Activated CD4-positive, alpha-beta T cell treated with anti-CD3 and anti-CD28 coated beads, Interleukin-10, Interleukin-2, amounts not matched to agents 100 ng/mL and 50 ng/mL, durations not matched to agents 16 hours and 8 hours (primary cell): ENCODE measurements around the gene H2BK1.

Experiments
- DNase-seq: peaks from one replicate; pipeline ENCODE4 v3.0.0-alpha.2; 2020

Gene H2BK1

DNA sequence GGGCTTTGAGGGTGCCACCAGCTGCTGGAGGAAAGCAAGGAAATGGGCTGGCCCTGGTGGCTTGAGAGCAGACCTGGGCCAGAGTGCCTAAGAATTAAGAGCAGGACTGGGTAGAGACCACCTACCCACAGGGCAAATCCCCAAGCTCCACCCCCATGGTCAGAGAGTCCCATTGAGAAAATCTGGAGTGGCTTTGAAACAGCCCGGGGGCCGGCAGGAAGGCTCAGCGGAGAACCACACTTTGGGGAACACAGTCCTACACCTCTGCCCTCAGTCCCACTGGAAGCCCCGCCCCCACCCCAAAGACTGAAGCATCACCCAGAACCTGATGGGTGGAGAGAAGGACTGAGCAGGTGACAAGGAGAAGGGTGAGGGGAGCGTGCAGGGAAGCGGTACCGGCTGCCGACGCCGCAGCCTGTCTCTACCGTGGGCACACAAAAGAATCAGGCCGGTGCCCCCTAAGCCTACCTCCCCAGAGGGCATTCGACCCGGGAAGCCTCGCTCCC lies 34.6 kb upstream of the H2BK1 start:
- DNase-seq = no peak

DNA sequence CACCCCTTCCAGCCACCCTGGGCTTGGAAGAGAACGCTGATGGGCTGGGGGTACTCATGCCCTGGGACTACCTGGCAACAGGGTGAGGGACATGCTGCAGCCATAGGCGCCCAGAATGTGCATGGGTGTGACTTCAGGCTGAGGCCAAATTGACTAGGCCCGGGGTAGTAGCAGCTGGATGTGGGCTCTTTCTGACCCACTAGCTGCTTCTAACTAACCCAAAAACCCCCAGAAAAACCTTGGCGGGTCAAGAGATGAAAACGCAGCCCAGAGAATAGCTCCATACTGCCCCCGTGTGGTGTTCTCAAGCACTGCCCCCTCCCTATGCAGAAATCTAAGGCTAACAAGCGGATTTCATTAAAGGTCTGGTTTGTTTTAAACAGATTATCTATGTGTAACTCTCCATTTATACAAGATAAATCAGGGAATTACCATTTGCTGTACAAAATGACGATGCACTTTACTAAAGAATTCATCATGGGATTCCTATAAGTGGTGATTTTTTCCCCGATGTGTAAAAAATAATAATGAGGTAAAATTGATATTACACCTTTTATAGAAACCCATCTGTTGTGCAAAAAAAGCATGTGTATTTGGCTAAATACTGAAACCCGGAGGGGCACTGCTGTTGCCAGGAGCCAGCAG lies 34.0 kb upstream of the H2BK1 start:
- peak; percentile 70 for DNase-seq

DNA sequence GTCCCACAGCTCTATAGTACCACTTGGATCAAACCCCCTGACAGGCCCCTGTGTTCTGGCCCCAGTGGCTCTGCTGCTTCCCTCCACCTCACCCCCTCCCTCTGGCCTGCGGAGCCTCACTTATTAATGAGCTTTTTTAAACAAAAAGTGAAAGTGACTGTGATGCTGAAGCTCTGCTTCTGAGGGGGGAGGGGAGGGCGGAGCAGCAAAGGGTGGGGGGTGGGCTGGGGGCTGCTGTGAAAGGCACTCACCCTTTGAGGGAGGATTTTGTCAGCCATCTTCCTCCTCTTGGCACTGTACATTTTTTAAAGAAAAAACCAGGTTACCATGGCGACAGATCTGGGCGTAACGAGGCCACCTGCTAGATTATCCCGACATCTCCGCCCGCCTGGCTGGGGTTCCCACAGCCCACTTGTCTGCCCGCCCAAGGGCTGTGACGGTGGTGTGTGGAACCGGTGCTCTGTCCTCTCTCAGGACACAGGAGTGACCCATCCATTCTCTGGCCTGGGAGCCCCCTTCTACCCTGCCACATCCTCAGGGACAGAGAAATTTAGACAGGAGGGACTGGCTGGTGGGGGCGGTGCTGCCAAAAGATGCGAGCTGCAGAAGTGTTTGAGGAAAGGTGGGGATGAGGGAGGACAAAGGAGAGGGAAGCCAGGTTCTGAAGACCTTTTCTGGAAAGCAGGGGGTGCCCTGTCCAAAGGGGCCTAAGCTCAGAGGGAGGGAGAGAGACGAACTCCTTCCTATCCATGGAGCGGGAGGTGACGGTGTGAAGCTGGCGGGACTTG lies 33.3 kb upstream of the H2BK1 start:
- DNase-seq = peak; percentile 45

DNA sequence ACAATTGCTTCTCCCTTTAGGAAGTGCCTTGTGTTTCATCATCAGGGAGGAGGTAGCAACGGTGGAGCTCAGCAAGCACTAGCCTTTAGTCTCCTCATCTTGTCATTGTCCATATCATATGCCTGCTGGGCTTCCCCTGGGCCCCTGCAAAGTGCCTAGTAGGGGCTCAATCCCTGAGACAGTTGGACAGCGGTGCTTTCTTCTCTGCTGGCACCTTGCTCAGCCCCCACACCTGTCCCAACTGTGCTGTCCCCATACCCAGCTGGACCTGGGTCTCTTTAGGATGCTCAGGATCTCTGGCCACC lies 32.7 kb upstream of the H2BK1 start:
- no peak for DNase-seq

DNA sequence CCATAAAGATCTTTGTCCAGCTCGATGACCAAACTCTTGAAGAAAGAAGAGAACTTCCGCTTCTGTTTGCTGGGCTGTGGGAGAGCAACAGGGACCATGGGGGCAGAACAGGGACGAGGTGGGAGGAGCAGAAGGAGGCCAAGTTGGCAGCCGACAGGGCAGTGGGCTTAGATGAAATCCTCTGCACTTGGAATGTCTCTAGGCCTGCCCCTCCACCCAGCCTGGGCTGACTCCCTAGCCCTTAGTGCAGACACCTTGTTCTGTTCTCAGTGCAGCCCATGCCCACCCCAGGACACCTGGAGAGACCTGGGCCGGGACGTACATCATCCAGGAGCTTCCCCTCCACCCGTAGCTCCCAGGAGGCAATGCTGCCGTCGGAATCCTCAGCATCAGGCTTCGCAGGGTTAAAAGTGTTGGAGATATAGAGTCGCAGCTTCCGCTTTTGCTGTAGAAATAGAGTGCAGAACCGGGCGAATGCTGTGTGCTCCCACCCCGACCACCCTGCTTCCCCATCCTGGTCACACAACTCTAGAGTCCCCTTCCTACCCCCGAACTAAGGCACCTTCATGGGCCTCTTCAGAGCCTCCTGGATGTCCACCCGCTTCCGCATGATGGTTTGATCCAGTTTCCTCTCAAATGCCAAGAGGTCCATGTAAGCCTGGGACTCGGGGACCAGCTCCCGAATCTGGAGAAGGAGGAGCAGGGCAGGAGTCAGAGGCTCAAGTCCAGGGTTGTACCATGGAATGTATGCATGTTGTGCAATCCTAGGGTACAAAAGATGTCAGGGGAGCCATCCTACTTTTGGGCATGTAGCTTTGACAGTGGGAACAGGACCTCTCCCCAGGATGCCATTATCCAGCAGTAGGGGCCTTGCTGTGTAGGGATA lies 32.1 kb upstream of the H2BK1 start:
- no peak for DNase-seq

DNA sequence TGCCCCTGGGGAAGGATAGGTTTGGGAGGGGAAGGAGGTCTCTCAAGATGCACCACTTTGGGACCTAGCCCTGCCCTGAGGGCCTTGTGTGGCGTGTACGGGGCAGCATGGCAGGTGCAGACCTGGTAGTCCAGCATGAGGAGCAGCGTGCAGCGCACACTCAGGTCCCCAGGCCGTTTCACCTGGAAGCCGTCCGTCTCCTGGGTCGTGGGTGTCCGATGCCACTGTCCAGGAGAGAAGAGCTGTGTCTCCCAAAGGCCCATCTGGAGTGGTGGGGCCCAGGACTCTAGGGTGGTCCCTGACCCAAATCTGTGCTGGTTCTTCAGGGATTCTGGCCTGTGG lies 31.4 kb upstream of the H2BK1 start:
- DNase-seq = no peak

DNA sequence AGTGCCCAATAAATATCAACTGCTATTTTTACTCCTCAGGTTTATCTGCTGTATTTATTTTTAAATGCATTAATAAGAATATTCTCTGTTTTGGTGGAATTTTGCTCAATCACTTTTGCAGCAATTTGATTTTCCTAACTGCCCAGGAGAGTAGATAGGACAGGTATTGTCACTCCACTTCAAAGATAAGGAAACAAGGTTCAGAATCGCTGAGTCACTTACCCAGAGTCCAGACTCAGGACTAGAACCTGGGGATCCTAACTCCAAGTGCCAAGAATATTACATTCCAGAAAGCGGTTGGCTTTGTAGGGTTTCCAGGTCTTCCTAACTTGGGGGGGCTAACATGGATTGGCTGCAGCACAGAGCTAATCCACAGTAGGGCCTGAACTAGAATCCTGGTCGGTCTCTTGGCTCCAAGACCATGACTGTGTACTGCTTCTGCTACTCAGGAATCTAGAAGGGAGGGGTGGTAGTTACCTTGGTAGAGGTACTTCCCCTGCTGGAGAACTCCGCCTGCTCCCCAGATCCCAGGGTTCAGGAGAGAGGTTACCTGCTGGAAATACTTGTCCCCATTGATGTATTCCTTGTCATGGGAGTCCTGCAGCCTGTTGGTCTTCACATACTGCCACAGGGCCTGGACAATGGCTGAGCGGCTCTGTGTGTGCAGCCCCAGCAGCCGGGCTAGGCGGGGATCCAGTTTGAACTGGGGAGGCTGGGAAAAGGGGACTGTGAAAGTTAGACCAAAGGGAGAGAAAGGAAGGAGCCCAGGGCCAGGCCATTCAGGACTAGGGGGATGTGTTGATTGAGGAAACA lies 30.9 kb upstream of the H2BK1 start:
- DNase-seq = no peak

DNA sequence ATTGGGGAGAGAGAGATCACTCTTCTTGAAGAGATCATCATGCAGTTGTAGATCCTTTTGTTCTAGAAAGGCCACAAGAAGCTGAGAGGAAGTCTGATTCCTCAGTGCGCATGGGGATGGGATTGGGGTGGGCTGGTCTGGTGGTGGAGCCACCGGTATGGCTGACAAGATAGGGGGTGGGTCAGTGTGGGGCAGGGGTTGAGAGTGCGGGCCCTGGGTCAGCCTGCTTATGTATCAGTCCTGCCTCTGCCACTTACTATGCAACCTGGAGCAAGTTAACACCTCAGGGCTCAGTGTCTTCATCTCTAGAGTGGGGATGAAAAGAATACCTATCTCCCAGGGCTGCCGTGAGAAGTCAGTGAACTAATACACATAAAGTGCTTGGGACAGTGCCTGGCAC lies 30.2 kb upstream of the H2BK1 start:
- no peak for DNase-seq

DNA sequence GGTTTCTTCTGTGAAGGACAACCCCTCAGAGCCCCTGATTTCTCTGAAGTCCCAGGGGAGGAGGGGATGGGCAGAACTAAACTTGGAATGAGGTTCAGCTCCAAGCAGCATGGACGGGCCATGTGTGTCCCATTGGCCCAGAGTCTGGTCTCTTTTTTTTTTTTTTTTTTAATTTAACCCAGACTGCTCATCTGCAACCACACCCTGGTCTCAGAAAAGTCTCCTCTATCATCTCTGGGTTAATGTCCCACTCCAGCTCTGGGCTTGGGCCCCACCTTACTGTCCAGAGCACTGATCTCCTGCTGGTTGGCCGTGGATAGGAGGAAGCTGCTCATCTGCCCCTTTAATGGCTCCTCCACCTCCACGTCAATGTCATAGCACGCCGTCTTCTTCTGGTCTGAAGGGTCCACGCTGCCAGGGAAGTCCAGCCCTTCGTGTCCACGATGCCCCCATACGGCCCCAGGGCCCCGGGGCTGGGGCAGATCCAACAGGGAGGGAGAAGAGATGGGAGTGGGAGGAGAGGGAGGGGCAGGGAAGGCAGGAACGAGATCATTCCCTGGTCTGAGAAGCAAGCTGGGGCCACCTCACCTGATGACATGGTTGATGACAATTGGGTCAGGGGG lies 29.7 kb upstream of the H2BK1 start:
- no peak for DNase-seq

DNA sequence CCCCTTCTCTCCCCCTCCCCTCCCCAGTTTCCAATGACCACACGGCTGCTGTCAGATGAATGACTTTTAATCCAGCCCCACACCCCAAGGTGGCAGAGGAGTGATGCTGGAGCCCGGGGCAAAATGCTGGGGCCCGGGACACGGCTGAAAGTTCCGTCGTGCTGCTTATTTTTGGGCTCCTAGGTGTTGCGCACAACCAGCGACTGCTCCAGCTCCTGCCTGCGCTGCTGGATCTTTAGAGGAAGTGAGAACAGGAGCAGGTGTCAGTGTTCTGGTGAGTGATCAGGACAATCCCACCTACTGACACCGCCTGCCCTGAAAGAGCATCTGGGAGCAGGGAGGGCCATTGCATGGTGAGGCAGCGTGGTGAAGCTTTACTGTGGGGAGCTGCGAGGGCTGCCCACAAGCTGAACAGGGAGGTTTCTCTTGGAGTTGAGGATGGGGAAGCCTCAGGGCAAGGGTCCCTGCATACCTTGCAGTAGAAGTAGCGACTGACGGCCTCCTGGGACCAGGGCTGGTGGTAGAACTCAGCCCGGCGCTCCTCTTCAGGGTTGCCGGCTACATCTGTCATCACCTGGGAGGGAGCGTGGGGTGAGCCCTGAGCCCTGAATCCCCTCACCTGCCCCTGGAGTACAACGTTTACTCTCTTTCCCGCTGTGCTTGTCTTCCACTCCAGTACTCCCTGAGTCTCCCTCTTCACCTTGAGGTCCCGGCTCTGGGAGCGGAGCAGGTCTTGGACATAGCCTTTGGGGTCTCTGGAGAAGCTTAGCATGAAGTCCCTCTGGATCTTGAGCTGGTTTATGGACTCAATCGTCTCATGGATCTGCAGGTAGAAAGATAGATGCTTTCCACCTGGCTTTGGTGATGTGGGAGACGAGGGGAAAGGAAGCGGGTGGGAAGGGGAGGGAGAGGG lies 28.9 kb upstream of the H2BK1 start:
- no peak for DNase-seq

DNA sequence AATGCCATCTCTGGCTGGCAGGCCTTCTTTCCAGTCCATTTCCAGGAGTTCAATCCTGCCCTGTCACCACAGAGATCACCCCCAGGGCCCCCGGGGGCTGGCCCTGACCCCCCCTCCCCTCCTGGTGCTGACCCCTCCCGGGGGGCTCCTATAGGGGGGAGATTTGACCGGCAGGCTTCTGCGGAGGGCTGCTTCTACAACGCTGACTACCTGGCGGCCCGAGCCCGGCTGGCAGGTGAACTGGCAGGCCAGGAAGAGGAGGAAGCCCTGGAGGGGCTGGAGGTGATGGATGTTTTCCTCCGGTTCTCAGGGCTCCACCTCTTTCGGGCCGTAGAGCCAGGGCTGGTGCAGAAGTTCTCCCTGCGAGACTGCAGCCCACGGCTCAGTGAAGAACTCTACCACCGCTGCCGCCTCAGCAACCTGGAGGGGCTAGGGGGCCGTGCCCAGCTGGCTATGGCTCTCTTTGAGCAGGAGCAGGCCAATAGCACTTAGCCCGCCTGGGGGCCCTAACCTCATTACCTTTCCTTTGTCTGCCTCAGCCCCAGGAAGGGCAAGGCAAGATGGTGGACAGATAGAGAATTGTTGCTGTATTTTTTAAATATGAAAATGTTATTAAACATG lies 28.0 kb upstream of the H2BK1 start:
- no peak for DNase-seq

DNA sequence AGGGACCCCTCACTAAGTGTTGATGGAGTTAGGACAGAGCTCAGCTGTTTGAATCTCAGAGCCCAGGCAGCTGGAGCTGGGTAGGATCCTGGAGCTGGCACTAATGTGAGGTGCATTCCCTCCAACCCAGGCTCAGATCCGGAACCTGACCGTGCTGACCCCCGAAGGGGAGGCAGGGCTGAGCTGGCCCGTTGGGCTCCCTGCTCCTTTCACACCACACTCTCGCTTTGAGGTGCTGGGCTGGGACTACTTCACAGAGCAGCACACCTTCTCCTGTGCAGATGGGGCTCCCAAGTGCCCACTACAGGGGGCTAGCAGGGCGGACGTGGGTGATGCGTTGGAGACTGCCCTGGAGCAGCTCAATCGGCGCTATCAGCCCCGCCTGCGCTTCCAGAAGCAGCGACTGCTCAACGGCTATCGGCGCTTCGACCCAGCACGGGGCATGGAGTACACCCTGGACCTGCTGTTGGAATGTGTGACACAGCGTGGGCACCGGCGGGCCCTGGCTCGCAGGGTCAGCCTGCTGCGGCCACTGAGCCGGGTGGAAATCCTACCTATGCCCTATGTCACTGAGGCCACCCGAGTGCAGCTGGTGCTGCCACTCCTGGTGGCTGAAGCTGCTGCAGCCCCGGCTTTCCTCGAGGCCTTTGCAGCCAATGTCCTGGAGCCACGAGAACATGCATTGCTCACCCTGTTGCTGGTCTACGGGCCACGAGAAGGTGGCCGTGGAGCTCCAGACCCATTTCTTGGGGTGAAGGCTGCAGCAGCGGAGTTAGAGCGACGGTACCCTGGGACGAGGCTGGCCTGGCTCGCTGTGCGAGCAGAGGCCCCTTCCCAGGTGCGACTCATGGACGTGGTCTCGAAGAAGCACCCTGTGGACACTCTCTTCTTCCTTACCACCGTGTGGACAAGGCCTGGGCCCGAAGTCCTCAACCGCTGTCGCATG lies 27.2 kb upstream of the H2BK1 start:
- DNase-seq = no peak

DNA sequence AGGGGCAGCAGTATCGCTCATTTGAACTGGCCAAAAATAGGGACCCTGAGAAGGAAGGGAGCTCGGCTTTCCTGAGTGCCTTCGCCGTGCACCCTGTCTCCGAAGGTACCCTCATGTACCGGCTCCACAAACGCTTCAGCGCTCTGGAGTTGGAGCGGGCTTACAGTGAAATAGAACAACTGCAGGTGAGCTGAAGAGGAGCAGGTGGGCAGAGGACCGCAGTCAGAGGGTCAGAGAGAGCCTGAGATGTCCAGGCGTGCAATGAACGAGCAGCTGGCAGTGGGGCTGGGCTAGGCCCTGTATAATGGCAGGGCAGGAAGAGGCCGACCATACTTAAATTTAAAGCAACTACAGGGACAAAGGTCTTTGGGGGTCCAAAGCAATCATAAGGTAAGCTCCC lies 26.1 kb upstream of the H2BK1 start:
- DNase-seq = no peak

DNA sequence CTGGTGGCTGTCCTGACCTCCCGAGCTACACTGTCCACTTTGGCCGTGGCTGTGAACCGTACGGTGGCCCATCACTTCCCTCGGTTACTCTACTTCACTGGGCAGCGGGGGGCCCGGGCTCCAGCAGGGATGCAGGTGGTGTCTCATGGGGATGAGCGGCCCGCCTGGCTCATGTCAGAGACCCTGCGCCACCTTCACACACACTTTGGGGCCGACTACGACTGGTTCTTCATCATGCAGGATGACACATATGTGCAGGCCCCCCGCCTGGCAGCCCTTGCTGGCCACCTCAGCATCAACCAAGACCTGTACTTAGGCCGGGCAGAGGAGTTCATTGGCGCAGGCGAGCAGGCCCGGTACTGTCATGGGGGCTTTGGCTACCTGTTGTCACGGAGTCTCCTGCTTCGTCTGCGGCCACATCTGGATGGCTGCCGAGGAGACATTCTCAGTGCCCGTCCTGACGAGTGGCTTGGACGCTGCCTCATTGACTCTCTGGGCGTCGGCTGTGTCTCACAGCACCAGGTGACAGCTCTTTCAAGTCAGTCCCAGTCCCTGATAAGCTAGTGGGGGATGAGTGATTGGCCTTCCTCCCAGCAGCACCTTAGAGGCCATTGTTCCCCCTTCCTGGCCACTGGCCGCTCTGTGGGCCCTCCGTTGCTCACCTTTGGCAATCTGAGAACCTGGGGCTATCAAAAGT lies 25.0 kb upstream of the H2BK1 start:
- DNase-seq = no peak

DNA sequence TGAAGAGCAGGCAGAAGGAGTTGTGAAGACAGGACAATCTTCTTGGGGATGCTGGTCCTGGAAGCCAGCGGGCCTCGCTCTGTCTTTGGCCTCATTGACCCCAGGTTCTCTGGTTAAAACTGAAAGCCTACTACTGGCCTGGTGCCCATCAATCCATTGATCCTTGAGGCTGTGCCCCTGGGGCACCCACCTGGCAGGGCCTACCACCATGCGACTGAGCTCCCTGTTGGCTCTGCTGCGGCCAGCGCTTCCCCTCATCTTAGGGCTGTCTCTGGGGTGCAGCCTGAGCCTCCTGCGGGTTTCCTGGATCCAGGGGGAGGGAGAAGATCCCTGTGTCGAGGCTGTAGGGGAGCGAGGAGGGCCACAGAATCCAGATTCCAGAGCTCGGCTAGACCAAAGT lies 23.5 kb upstream of the H2BK1 start:
- no peak for DNase-seq

DNA sequence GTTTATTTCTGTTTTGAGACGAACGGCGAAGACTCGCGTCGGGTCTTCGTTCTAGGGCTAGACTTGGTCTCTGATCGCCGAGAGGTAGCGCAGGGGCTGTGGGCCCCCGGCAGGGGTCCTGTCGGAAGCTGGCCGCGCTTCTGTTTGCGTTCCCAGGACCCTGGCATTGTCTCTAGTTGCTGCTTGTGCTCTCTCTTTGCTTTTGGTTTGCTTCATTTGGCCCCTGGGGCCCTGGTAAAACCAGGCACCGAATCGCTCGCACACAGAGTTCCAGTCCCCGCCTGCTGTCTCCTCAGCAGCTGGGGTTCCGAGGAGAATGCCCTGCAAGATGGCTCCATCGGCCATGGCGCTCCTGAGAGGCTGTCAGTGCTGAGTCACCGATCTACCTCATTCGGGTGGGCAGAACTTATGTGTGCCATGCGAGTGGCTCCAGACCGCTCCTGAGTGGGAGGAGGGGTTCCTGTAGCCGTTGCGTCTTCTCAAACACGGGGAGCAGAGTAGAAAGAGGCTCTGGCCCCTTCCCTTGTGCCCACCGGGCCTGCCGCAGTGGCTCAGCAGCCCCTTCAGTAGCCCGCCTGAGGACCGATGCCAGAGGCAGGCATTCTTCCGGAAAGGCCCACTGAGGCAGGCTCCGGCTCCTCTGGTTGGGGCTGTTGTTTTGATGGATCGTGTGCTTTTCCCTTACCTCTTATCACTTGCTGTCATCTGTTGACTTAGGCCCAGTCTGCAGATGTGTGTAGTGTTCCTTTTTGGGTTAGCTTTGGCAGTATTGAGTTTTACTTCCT lies 22.8 kb upstream of the H2BK1 start:
- peak; percentile 83 for DNase-seq

DNA sequence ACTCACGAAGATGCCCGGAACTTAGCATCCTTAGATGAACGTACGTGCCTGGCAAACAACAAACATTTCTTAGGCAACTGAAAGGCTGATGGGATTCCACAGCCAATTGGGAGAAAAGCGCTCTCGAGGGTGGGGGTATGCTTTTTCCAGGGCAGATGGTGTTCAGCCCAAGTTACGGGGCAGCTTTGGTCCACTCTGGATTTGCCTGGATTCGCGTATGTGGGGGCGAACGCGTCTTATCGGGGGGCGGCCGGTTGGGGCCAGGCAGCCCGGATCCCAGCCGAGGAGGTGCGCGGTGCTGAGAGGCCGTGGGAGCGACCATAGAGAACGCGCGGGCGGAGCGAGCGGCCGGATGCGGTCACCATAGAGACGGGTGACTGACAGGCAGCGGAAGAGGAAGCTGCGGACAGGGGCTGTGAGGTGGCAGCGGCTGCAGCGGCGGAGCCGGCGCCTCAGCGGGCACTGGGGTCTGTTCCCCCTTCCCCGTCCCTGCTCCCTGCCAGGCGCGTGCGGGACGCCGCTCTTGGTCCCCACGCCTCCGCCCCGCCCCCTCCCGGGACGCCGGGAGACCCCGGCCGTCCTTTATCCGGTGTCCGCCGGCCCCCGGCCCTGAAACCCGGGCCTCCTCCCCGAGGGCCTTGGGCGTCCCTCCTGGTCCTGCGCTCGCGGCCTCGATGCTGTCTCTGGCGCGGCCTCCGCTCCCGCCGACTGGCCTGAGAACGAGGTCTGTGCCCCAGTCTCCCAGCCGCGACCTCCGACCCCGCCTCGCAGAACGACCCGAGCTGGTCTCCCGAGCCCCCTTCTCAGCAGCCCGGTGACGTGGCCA lies 22.0 kb upstream of the H2BK1 start, which contains the start of gene CHPF2:
CHPF2 (plus strand) TSS at position 393 of the 826 bp plus-strand sequence. CDS start 1,529 bp downstream, outside the sequence.
- peak; percentile 94 for DNase-seq
